HAP-1 (cell line): ENCODE measurements around the gene LAMC2.

ENCODE experiments used
- DNase-seq, 2 experiments: peaks; one replicate each; pipeline ENCODE4 v3.0.0-alpha.2; 2016 to 2020; ENCODE audit warnings: low spot score in 2 of 2
- H3K27me3 ChIP-seq: fragments of 250-450 bp; sonication (Bioruptor Pico); 2 replicates; pipeline ENCODE4 v1.5.1; 2020; ENCODE audit warnings: low read depth, mild to moderate bottlenecking, moderate library complexity
- H3K36me3 ChIP-seq: fragments of 250-450 bp; sonication (Bioruptor Pico); replicated peaks from 2 replicates; pipeline ENCODE4 v1.5.1; 2020; ENCODE audit warnings: mild to moderate bottlenecking
- H3K4me1 ChIP-seq: fragments of 250-450 bp; sonication (Bioruptor Pico); 2 replicates; pipeline ENCODE4 v1.5.1; 2020; ENCODE audit warnings: mild to moderate bottlenecking
- H3K4me3 ChIP-seq: fragments of 250-450 bp; sonication (Bioruptor Pico); 2 replicates; pipeline ENCODE4 v1.5.1; 2020; ENCODE audit warnings: mild to moderate bottlenecking, moderate library complexity
- H3K9me3 ChIP-seq: fragments of 250-450 bp; sonication (Bioruptor Pico); 2 replicates; pipeline ENCODE4 v1.5.1; 2020; ENCODE audit warnings: mild to moderate bottlenecking, moderate library complexity
- in situ Hi-C: fragments of 300-500 bp; cut with MboI; formaldehyde crosslinking; loops from 3 replicates; pipeline ENCODE4 v1.14.3; 2020; ENCODE audit warnings: low sequenced_read_pairs, inconsistent platforms, mixed read lengths

LAMC2 gene

GRCh38 chr1:183285256-183285655 is 99.2 kb downstream of the LAMC2 start:
- no peaks in the 10 kb centered on the region for H3K36me3 ChIP-seq
- H3K9me3 ChIP-seq, result 0 out of 2 replicates have a peak, but pooled peaks cover 2% of the 10 kb centered on the region
- H3K4me3 ChIP-seq, result no peak overlapping the region
- no peak for DNase-seq
- H3K27me3 ChIP-seq, result no peaks in the 10 kb centered on the region
- H3K4me1 ChIP-seq, result peaks cover 2% of the 10 kb centered on the region; the same call in 1 of the 2 replicates
- in situ Hi-C loops, result no loop called here

GRCh38 chr1:183285746-183286145 is 99.7 kb downstream of the LAMC2 start:
- Histone ChIP-seq H3K9me3 (0 out of 2 replicates have a peak, but pooled peaks cover 2% of the 10 kb centered on the region), H3K36me3 (no peaks in the 10 kb centered on the region), H3K4me3 (no peak overlapping the region), H3K4me1 (peaks cover 2% of the 10 kb centered on the region; the same call in 1 of the 2 replicates), H3K27me3 (no peaks in the 10 kb centered on the region)
- no peak for DNase-seq
- in situ Hi-C loops, result no loop called here

- H3K4me1 ChIP-seq, result no peaks in the 10 kb centered on the region
- H3K9me3 ChIP-seq, result 0 out of 2 replicates have a peak, but pooled peaks cover 2% of the 10 kb centered on the region
- no peaks in the 10 kb centered on the region for H3K36me3 ChIP-seq
- DNase-seq, result no peak
- H3K27me3 ChIP-seq, result no peaks in the 10 kb centered on the region
- in situ Hi-C loops, result no loop called here
- H3K4me3 ChIP-seq, result no peak overlapping the region
Observed at GRCh38 chr1:183287191-183287675, 101.2 kb downstream of the LAMC2 start.

- in situ Hi-C loops, result no loop called here
- 0 out of 2 replicates have a peak, but pooled peaks cover 2% of the 10 kb centered on the region for H3K9me3 ChIP-seq
- H3K27me3 ChIP-seq, result no peaks in the 10 kb centered on the region
- no peaks in the 10 kb centered on the region for H3K36me3 ChIP-seq
- peaks cover 2% of the 10 kb centered on the region; the same call in 1 of the 2 replicates for H3K4me1 ChIP-seq
- no peak overlapping the region for H3K4me3 ChIP-seq
- no peak for DNase-seq
Observed at GRCh38 chr1:183288583-183288982, 102.5 kb downstream of the LAMC2 start.

GRCh38 chr1:183289051-183289496 is 103.0 kb downstream of the LAMC2 start:
- Histone ChIP-seq H3K27me3 (no peaks in the 10 kb centered on the region), H3K9me3 (0 out of 2 replicates have a peak, but pooled peaks cover 2% of the 10 kb centered on the region), H3K4me3 (no peak overlapping the region), H3K4me1 (peaks cover 5% of the 10 kb centered on the region; the same call in 1 of the 2 replicates), H3K36me3 (no peaks in the 10 kb centered on the region)
- in situ Hi-C loops, result no loop called here
- DNase-seq, result no peak

- Histone ChIP-seq H3K4me1 (peaks cover 5% of the 10 kb centered on the region; the same call in 1 of the 2 replicates), H3K36me3 (no peaks in the 10 kb centered on the region), H3K27me3 (no peaks in the 10 kb centered on the region), H3K9me3 (0 out of 2 replicates have a peak, but pooled peaks cover 2% of the 10 kb centered on the region), H3K4me3 (no peak overlapping the region)
- in situ Hi-C loops, result no loop called here
- DNase-seq, result no peak
Observed at GRCh38 chr1:183290628-183291027, 104.6 kb downstream of the LAMC2 start.

GRCh38 chr1:183291216-183291762 is 105.2 kb downstream of the LAMC2 start:
- peaks cover 5% of the 10 kb centered on the region; the same call in 1 of the 2 replicates for H3K4me1 ChIP-seq
- in situ Hi-C loops, result no loop called here
- DNase-seq, result no peak
- 0 out of 2 replicates have a peak, but pooled peaks cover 2% of the 10 kb centered on the region for H3K9me3 ChIP-seq
- H3K36me3 ChIP-seq, result no peaks in the 10 kb centered on the region
- H3K4me3 ChIP-seq, result no peak overlapping the region
- H3K27me3 ChIP-seq, result no peaks in the 10 kb centered on the region

GRCh38 chr1:183291802-183292514 is 105.9 kb downstream of the LAMC2 start:
- in situ Hi-C loops, result no loop called here
- Histone ChIP-seq H3K4me1 (peaks cover 5% of the 10 kb centered on the region; the same call in 1 of the 2 replicates), H3K9me3 (0 out of 2 replicates have a peak, but pooled peaks cover 2% of the 10 kb centered on the region), H3K36me3 (no peaks in the 10 kb centered on the region), H3K4me3 (no peak overlapping the region), H3K27me3 (no peaks in the 10 kb centered on the region)
- DNase-seq, result no peak

- H3K36me3 ChIP-seq, result no peaks in the 10 kb centered on the region
- no peaks in the 10 kb centered on the region for H3K27me3 ChIP-seq
- in situ Hi-C loops, result no loop called here
- no peak overlapping the region for H3K4me3 ChIP-seq
- no peak for DNase-seq
- H3K9me3 ChIP-seq, result 0 out of 2 replicates have a peak, but pooled peaks cover 2% of the 10 kb centered on the region
- peaks cover 5% of the 10 kb centered on the region; the same call in 1 of the 2 replicates for H3K4me1 ChIP-seq
Observed at GRCh38 chr1:183293241-183293640, 107.2 kb downstream of the LAMC2 start.

- Histone ChIP-seq H3K27me3 (no peaks in the 10 kb centered on the region), H3K9me3 (no peaks in the 10 kb centered on the region), H3K4me3 (no peak overlapping the region), H3K4me1 (peaks cover 5% of the 10 kb centered on the region; the same call in 1 of the 2 replicates), H3K36me3 (no peaks in the 10 kb centered on the region)
- in situ Hi-C loops, result no loop called here
- DNase-seq, result no peak
Observed at GRCh38 chr1:183293876-183294275, 107.8 kb downstream of the LAMC2 start.
